GM23248 (cell line): Measurements from ENCODE around the gene ISCU. TPM values are rescaled to one million over a fixed set of nuclear protein-coding genes. Genes with fewer than 3 reads are reported as not detected.

Experiments
- DNase-seq: peaks from one replicate; pipeline ENCODE4 v3.0.0-alpha.2; 2015
- H2AFZ ChIP-seq: fragments of 200-600 bp; sonication (generic); 2 replicates; pipeline ENCODE4 v1.6.1; 2016; ENCODE audit warnings: antibody characterized with exemption
- H3F3A ChIP-seq: fragments of 200-600 bp; sonication (generic); 2 replicates; pipeline ENCODE4 v1.6.1; 2016; ENCODE audit warnings: mild to moderate bottlenecking, antibody characterized with exemption, mixed run types; ENCODE audit not compliant: insufficient read depth
- H3K27ac ChIP-seq: fragments of 200-600 bp; sonication (generic); 2 replicates; pipeline ENCODE4 v1.5.1; 2016; ENCODE audit warnings: mild to moderate bottlenecking
- H3K27me3 ChIP-seq: fragments of 200-600 bp; sonication (generic); replicated peaks from 2 replicates; pipeline ENCODE4 v1.6.1; 2016; ENCODE audit warnings: mild to moderate bottlenecking; ENCODE audit not compliant: insufficient read depth
- H3K36me3 ChIP-seq: fragments of 200-600 bp; sonication (generic); 2 replicates; pipeline ENCODE4 v1.6.1; 2016; ENCODE audit warnings: low read depth, mild to moderate bottlenecking
- H3K4me1 ChIP-seq: fragments of 200-600 bp; sonication (generic); 2 replicates; pipeline ENCODE4 v1.6.1; 2016; ENCODE audit warnings: mild to moderate bottlenecking; ENCODE audit not compliant: insufficient read depth
- H3K4me2 ChIP-seq: fragments of 200-600 bp; sonication (generic); one replicate; pipeline ENCODE4 v1.6.1; 2016; ENCODE audit warnings: mild to moderate bottlenecking; ENCODE audit not compliant: unreplicated experiment
- H3K4me3 ChIP-seq: fragments of 200-600 bp; sonication (generic); 2 replicates; pipeline ENCODE4 v1.5.1; 2016; ENCODE audit warnings: mild to moderate bottlenecking
- H3K79me2 ChIP-seq: fragments of 200-600 bp; sonication (generic); 2 replicates; pipeline ENCODE4 v1.6.1; 2016; ENCODE audit warnings: mild to moderate bottlenecking; ENCODE audit not compliant: insufficient read depth
- H3K9ac ChIP-seq: fragments of 200-600 bp; sonication (generic); 2 replicates; pipeline ENCODE4 v1.6.1; 2016; ENCODE audit warnings: mild to moderate bottlenecking
- H3K9me2 ChIP-seq: fragments of 200-600 bp; sonication (generic); 2 replicates; pipeline ENCODE4 v1.6.1; 2016; ENCODE audit warnings: mixed run types, mild to moderate bottlenecking, moderate library complexity; ENCODE audit not compliant: insufficient read depth
- H3K9me3 ChIP-seq: fragments of 200-600 bp; sonication (generic); one replicate; pipeline ENCODE4 v1.6.1; 2017; ENCODE audit warnings: low read depth
- H4K20me1 ChIP-seq: fragments of 200-600 bp; sonication (generic); 2 replicates; pipeline ENCODE4 v1.6.0; 2016; ENCODE audit not compliant: insufficient read depth
- EZH2 ChIP-seq: fragments of 200-600 bp; sonication (generic); IDR thresholded peaks from 2 replicates; pipeline ENCODE4 v1.6.1; 2018; ENCODE audit warnings: antibody characterized with exemption, mild to moderate bottlenecking; ENCODE audit not compliant: insufficient read depth, poor library complexity, severe bottlenecking
- EZH2phosphoT487 ChIP-seq: fragments of 200-600 bp; sonication (generic); IDR thresholded peaks from 2 replicates; pipeline ENCODE4 v1.6.1; 2018; ENCODE audit warnings: antibody characterized with exemption, moderate library complexity, mild to moderate bottlenecking, low read depth; ENCODE audit not compliant: insufficient read depth
- WGBS, 2 experiments: methylation state at CpG; one replicate each; pipeline ENCODE4 v1.1.6; 2015 to 2017; ENCODE audit warnings: low lambda C conversion rate in 2 of 2, low coverage in 1 of 2; ENCODE audit errors: missing lambda C conversion rate in 2 of 2; 5-methylcytosine and 5-hydroxymethylcytosine counted together
- in situ Hi-C: fragments of 300-500 bp; cut with MboI; formaldehyde crosslinking; loops from 2 replicates; pipeline ENCODE4 v1.15.0; 2020
- polyA plus RNA-seq: library from polyadenylated mRNA; unstranded; fragments of >200 nt; fragmentation: Nextera tagmentation; extraction: Ambion mirVana; gene quantifications from 2 replicates; pipeline ENCODE4 v1.2.1, GENCODE V29; 2016
- total RNA-seq: library from RNA; depleted of rRNA; stranded (reverse); fragments of >200 nt; shearing (Covaris generic); gene quantifications from 2 replicates; pipeline ENCODE4 v1.2.3, GENCODE V29; 2014

The ISCU gene
- total and polyA plus RNA-seq, 2 experiments from 2014 or later, result 159 to 237 TPM

DNA sequence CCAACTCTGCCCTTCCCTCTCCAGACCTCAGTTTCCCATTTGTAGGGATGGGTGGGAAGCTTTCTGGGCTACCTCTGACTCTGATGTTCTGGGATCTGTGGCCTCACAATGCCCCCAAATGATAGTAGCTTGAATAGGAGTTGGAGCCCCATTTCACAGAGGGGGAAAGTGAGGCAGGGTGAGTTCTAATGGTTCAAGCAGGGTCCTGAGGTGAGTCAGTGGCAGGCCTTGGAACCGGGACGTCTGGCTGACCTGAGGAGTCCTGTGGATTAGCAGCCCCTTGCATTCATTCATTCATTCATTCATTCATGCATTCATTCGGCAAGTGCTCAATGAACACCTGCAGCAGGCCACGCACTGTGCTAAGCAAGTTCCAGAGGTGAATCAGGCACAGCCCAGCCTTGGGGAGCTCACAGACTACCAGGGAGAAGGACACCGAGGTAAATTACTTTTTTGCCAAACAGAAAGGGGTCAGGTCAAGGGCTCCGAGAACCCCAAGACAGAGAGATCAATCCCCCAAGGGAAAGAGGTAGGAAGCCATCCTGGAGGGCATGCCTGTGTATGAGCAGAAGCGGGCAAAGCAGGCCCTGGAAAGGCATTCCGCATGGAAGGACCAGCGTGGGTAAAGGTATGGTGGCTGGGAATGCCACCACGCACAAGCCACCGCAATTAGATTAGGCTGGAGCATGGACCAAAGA, 36.3 kb downstream of the ISCU start:
- H3K4me2 ChIP-seq, result peak overlapping the region; percentile 75
- peaks cover 32% of the 10 kb centered on the region for H3K79me2 ChIP-seq
- H3K27me3 ChIP-seq, result no peaks in the 10 kb centered on the region
- no peaks in the 10 kb centered on the region for H3K9me2 ChIP-seq
- H3K36me3 ChIP-seq, result no peaks in the 10 kb centered on the region
- in situ Hi-C loops, result no loop called here
- peak overlapping the region; percentile 63 for H2AFZ ChIP-seq
- H3K4me1 ChIP-seq, result peaks cover 18% of the 10 kb centered on the region
- H3K27ac ChIP-seq, result no peak overlapping the region
- no peak for DNase-seq
- peak overlapping the region; percentile 69; the same call in 1 of the 2 replicates for H3K9ac ChIP-seq
- no peak overlapping the region for H3K4me3 ChIP-seq
- no peaks in the 10 kb centered on the region for H3K9me3 ChIP-seq
- WGBS, 2 experiments, result 95 to 96% methylated on average over 11 of the region's 11 CpGs
- TF ChIP-seq EZH2 (no peak), EZH2phosphoT487 (no peak)
- H3F3A ChIP-seq, result no peaks in the 10 kb centered on the region; the same call in 1 of the 2 replicates
- no peaks in the 10 kb centered on the region for H4K20me1 ChIP-seq

DNA sequence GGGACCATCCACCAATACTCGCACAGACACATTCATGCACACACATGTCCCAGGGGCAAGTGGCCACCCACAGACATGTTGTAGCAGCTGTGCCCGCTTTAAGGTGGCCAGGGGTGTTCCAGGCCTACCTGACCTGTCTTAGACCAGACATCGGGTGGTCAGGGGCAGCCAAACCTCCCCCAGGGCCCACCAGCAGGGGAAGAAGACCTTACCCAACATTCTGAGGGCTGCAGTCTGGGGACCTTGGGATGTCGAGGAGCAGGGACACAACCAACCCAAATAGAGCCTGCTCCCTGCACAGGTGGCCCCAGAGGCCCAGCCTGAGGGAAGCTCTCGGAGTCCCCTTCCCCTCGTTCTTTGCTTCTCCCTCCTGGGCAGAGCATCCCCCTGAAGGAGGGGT, 37.1 kb downstream of the ISCU start:
- Histone ChIP-seq H3K9me3 (no peaks in the 10 kb centered on the region), H3K79me2 (peaks cover 28% of the 10 kb centered on the region), H3K27ac (no peak overlapping the region), H4K20me1 (no peaks in the 10 kb centered on the region), H3K9me2 (no peaks in the 10 kb centered on the region), H3F3A (no peaks in the 10 kb centered on the region; the same call in 1 of the 2 replicates), H2AFZ (no peak overlapping the region), H3K9ac (no peak overlapping the region), H3K36me3 (no peaks in the 10 kb centered on the region), H3K4me1 (peaks cover 18% of the 10 kb centered on the region), H3K4me3 (no peak overlapping the region), H3K27me3 (no peaks in the 10 kb centered on the region), H3K4me2 (no peak overlapping the region)
- in situ Hi-C loops, result no loop called here
- TF ChIP-seq EZH2 (no peak), EZH2phosphoT487 (no peak)
- 92 to 94% methylated on average over 6 of the region's 6 CpGs for WGBS, 2 experiments
- DNase-seq, result no peak

DNA sequence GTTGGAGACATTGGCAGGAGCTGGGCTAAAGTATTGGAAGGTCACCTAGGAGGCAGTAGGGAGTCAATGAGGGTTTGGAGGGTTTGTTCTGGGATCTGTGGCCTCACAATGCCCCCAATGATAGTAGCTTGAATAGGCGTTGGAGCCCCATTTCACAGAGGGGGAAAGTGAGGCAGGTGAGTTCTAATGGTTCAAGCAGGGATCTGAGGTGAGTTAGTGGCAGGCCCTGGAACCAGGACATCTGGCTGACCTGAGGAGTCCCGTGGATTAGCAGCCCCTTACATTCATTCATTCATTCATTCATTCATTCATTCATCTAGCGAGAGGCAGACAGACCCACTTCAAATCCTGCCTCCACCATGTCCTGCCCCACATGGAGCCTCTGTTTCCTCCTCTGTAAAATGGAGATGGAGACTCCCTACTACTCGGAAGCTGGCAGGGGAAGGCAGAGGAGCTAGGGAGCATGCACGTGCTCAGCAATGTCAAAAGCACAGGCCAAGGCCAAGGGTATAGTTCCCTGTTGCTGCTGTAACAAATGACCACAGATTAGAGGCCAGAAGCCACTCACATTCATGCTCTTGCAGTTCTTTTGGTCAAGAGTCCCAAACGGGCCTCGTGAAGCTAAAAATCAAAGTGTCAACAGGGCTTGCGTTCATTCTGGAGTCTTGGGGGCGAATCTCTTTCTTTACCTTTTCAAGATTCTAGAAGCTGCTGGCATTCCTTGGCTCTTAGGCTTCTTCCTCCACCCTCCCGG, 37.7 kb downstream of the ISCU start:
- H3K4me1 ChIP-seq, result peaks cover 18% of the 10 kb centered on the region
- 86 to 88% methylated on average over 10 of the region's 10 CpGs for WGBS, 2 experiments
- H2AFZ ChIP-seq, result no peak overlapping the region
- TF ChIP-seq EZH2phosphoT487 (no peak), EZH2 (no peak)
- H3K27me3 ChIP-seq, result no peaks in the 10 kb centered on the region
- no peak overlapping the region for H3K9ac ChIP-seq
- no peaks in the 10 kb centered on the region; the same call in 1 of the 2 replicates for H3F3A ChIP-seq
- H3K79me2 ChIP-seq, result peaks cover 22% of the 10 kb centered on the region
- no peaks in the 10 kb centered on the region for H3K9me2 ChIP-seq
- H3K9me3 ChIP-seq, result no peaks in the 10 kb centered on the region
- H3K36me3 ChIP-seq, result no peaks in the 10 kb centered on the region
- H3K4me3 ChIP-seq, result no peak overlapping the region
- no peak overlapping the region for H3K27ac ChIP-seq
- H4K20me1 ChIP-seq, result no peaks in the 10 kb centered on the region
- H3K4me2 ChIP-seq, result no peak overlapping the region
- in situ Hi-C loops, result no loop called here
- DNase-seq, result no peak

DNA sequence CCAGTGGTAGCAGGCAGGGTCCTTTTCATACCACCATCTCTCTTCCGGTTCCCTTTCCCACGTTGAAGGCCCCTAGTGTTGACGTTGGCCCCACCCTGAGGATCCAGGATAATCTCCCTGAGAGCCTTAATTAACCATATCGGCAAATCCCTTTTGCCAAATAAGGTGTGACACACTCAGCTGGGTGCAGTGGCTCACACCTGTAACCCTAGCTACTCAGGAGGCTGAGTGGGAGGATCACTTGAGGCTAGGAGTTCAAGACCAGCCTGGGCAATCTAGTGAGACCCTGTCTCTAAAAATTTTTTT, 38.3 kb downstream of the ISCU start:
- Histone ChIP-seq H3K4me3 (no peak overlapping the region), H3K4me1 (peaks cover 16% of the 10 kb centered on the region), H3K27me3 (no peaks in the 10 kb centered on the region), H3K9me3 (no peaks in the 10 kb centered on the region), H3K79me2 (peaks cover 17% of the 10 kb centered on the region), H3K36me3 (no peaks in the 10 kb centered on the region), H3K9me2 (no peaks in the 10 kb centered on the region), H3K27ac (no peak overlapping the region), H3K4me2 (no peak overlapping the region), H4K20me1 (no peaks in the 10 kb centered on the region), H2AFZ (no peak overlapping the region), H3K9ac (no peak overlapping the region), H3F3A (no peaks in the 10 kb centered on the region; the same call in 1 of the 2 replicates)
- TF ChIP-seq EZH2phosphoT487 (no peak), EZH2 (no peak)
- DNase-seq, result no peak
- WGBS, 2 experiments, result 84 to 89% methylated on average over 4 of the region's 4 CpGs
- in situ Hi-C loops, result no loop called here
